OCI-LY1 (cell line): ENCODE results near the gene SLC1A3.
"Not testable (repeated sequence)": the region's sequence is repeated elsewhere in the genome, so short reads cannot be mapped to it uniquely, and the experiment has no call there.

Experiments
- H2AFZ ChIP-seq: fragments of 200-600 bp; sonication (generic), shearing (Covaris generic); 2 replicates; pipeline ENCODE4 v1.6.0; 2014; ENCODE audit warnings: antibody characterized with exemption, mild to moderate bottlenecking, low read length
- H3F3A ChIP-seq: fragments of 200-600 bp; sonication (generic), shearing (Covaris generic); 2 replicates; pipeline ENCODE4 v1.6.0; 2014; ENCODE audit warnings: mild to moderate bottlenecking, antibody characterized with exemption, low read length, moderate library complexity; ENCODE audit not compliant: insufficient read depth
- H3K27ac ChIP-seq: fragments of 200-600 bp; sonication (generic); 2 replicates; pipeline ENCODE4 v1.5.1; 2014; ENCODE audit warnings: low read length, mixed run types, mild to moderate bottlenecking, low read depth; ENCODE audit not compliant: poor library complexity, severe bottlenecking
- H3K27me3 ChIP-seq: fragments of 200-600 bp; sonication (generic); 2 replicates; pipeline ENCODE4 v1.6.0; 2014; ENCODE audit warnings: antibody characterized with exemption, mild to moderate bottlenecking, low read length, moderate library complexity; ENCODE audit not compliant: insufficient read depth
- H3K36me3 ChIP-seq: fragments of 200-600 bp; sonication (generic); 2 replicates; pipeline ENCODE4 v1.6.1; 2014; ENCODE audit warnings: mild to moderate bottlenecking, antibody characterized with exemption, low read length, moderate library complexity, mixed read lengths; ENCODE audit not compliant: insufficient read depth
- H3K4me1 ChIP-seq: fragments of 200-600 bp; sonication (generic); 2 replicates; pipeline ENCODE4 v1.5.1; 2014; ENCODE audit warnings: mild to moderate bottlenecking, low read length, moderate library complexity; ENCODE audit not compliant: insufficient read depth, severe bottlenecking
- H3K4me2 ChIP-seq: fragments of 200-600 bp; sonication (generic), shearing (Covaris generic); 2 replicates; pipeline ENCODE4 v1.6.1; 2014; ENCODE audit warnings: low read length
- H3K4me3 ChIP-seq: fragments of 200-600 bp; sonication (generic); 2 replicates; pipeline ENCODE4 v1.5.1; 2014; ENCODE audit warnings: low read length, low read depth, mild to moderate bottlenecking, mixed read lengths; ENCODE audit not compliant: poor library complexity, severe bottlenecking
- H3K79me2 ChIP-seq: fragments of 200-600 bp; shearing (Covaris generic); 2 replicates; pipeline ENCODE4 v1.6.1; 2016; ENCODE audit warnings: mixed run types, low read length, mixed read lengths; ENCODE audit not compliant: insufficient read depth
- H3K9ac ChIP-seq: fragments of 200-600 bp; sonication (generic), shearing (Covaris generic); 2 replicates; pipeline ENCODE4 v1.6.1; 2014; ENCODE audit warnings: mild to moderate bottlenecking, low read length, mixed read lengths
- H3K9me2 ChIP-seq: fragments of 200-600 bp; sonication (generic), shearing (Covaris generic); 2 replicates; pipeline ENCODE4 v1.6.1; 2014; ENCODE audit warnings: low read depth, mild to moderate bottlenecking, low read length, mixed read lengths
- H3K9me3 ChIP-seq: fragments of 200-600 bp; shearing (Covaris generic); 2 replicates; pipeline ENCODE4 v1.6.1; 2014; ENCODE audit warnings: low read length, mixed read lengths
- H4K20me1 ChIP-seq: fragments of 200-600 bp; sonication (generic), shearing (Covaris generic); 2 replicates; pipeline ENCODE4 v1.6.0; 2016; ENCODE audit warnings: mild to moderate bottlenecking, low read length; ENCODE audit not compliant: insufficient read depth
- CTCF ChIP-seq: fragments of 200-600 bp; sonication (generic), shearing (Covaris generic); IDR thresholded peaks from 2 replicates; pipeline ENCODE4 v1.5.1; 2017; ENCODE audit warnings: mild to moderate bottlenecking, antibody characterized with exemption, low read length, moderate library complexity, mixed read lengths
- EZH2 ChIP-seq: fragments of 200-600 bp; sonication (generic), shearing (Covaris generic); IDR thresholded peaks from 2 replicates; pipeline ENCODE4 v1.8.0; 2017; ENCODE audit warnings: borderline replicate concordance, mixed run types, mild to moderate bottlenecking, antibody characterized with exemption, low read length, moderate library complexity, mixed read lengths

SLC1A3 gene

GRCh38 chr5:36642089-36642488 is 35.7 kb downstream of the SLC1A3 start:
- H4K20me1 ChIP-seq: no peaks in the 10 kb centered on the region
- no peak overlapping the region for H2AFZ ChIP-seq
- TF ChIP-seq EZH2: no peak
- no peaks in the 10 kb centered on the region for H3F3A ChIP-seq
- H3K4me2 ChIP-seq: no peak overlapping the region
- no peak overlapping the region for H3K9ac ChIP-seq
- H3K9me3 ChIP-seq: no peaks in the 10 kb centered on the region
- no peaks in the 10 kb centered on the region for H3K4me1 ChIP-seq
- no peak overlapping the region for H3K4me3 ChIP-seq
- H3K9me2 ChIP-seq: no peaks in the 10 kb centered on the region
- no peaks in the 10 kb centered on the region for H3K36me3 ChIP-seq
- H3K79me2 ChIP-seq: no peaks in the 10 kb centered on the region
- no peaks in the 10 kb centered on the region for H3K27me3 ChIP-seq
- H3K27ac ChIP-seq: no peak overlapping the region

- Histone ChIP-seq H3F3A (no peaks in the 10 kb centered on the region), H3K36me3 (no peaks in the 10 kb centered on the region), H3K9me3 (no peaks in the 10 kb centered on the region), H3K4me2 (no peak overlapping the region), H3K4me1 (no peaks in the 10 kb centered on the region), H3K27ac (no peak overlapping the region), H4K20me1 (no peaks in the 10 kb centered on the region), H2AFZ (no peak overlapping the region), H3K9ac (no peak overlapping the region), H3K79me2 (no peaks in the 10 kb centered on the region), H3K4me3 (no peak overlapping the region), H3K9me2 (no peaks in the 10 kb centered on the region), H3K27me3 (no peaks in the 10 kb centered on the region)
- no peak for TF ChIP-seq EZH2
- TF ChIP-seq CTCF: no peak
Measured at GRCh38 chr5:36643162-36643561, 36.8 kb downstream of the SLC1A3 start.

GRCh38 chr5:36643841-36644240 is 37.4 kb downstream of the SLC1A3 start:
- not testable (repeated sequence) for H3K27me3 ChIP-seq, H4K20me1 ChIP-seq, H3F3A ChIP-seq, H2AFZ ChIP-seq, H3K9me3 ChIP-seq, H3K4me1 ChIP-seq, H3K36me3 ChIP-seq, H3K4me2 ChIP-seq, H3K9me2 ChIP-seq, H3K4me3 ChIP-seq, H3K9ac ChIP-seq, H3K27ac ChIP-seq, H3K79me2 ChIP-seq

- no peaks in the 10 kb centered on the region for H3K27me3 ChIP-seq
- H3K4me1 ChIP-seq: no peaks in the 10 kb centered on the region
- H3F3A ChIP-seq: no peaks in the 10 kb centered on the region
- H3K27ac ChIP-seq: no peak overlapping the region
- H3K79me2 ChIP-seq: no peaks in the 10 kb centered on the region
- H3K36me3 ChIP-seq: no peaks in the 10 kb centered on the region
- H4K20me1 ChIP-seq: no peaks in the 10 kb centered on the region
- TF ChIP-seq EZH2 (no peak), CTCF (no peak)
- H3K9ac ChIP-seq: no peak overlapping the region
- no peak overlapping the region for H2AFZ ChIP-seq
- H3K9me2 ChIP-seq: no peaks in the 10 kb centered on the region
- H3K4me2 ChIP-seq: no peak overlapping the region
- H3K4me3 ChIP-seq: no peak overlapping the region
- no peaks in the 10 kb centered on the region for H3K9me3 ChIP-seq
Measured at GRCh38 chr5:36644727-36645126, 38.3 kb downstream of the SLC1A3 start.
